ENCODE data around the gene NUMBL. TPM values are rescaled to one million over a fixed set of nuclear protein-coding genes. Genes with fewer than 3 reads are reported as not detected.

Gene NUMBL
- total RNA-seq, 1 experiment from 2014 or later: 18.4 TPM

DNA sequence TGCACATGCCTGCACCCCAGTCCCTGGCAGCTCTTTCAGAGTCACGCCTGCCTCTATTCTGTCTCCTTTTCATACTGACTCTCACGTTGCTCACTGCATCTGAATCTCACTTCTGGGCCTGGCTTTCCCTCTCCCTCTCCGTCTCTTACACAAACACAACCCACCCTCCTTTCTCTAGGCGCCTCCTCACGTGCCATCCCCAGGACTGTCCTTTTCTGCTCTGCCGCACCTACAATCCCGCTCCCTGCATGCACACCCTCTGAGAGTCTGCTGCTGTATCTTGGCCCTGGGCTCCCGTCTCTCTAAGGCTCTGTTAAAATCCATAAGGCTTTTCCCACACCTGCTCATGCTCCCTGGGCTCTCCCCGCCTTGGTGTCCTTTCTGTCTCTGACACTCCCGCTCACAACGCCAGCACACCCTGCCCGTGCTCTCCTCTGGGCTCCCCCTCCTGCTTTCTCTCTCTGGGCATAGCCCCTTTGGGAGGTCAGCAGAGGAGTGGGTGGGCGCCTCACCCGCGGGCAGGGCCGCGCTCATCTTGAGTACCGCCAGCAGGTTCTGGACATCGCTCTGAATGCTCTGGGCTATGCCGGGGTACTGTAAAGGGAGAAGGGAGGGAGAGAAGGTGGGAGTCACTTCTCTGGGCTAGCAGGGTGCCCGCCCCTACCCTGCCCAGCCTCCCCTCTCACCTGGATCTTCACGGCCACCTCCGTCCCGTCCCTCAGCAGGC is 12.7 kb upstream of the NUMBL start:
- Mint-ChIP-seq H3K27me3 (ENCODE audit: insufficient read depth, unreplicated experiment) (no peaks in the 10 kb centered on the region), H3K4me1 (ENCODE audit: insufficient read depth, unreplicated experiment) (peaks cover 3% of the 10 kb centered on the region), H3K9me3 (ENCODE audit: unreplicated experiment) (no peaks in the 10 kb centered on the region), H3K27ac (ENCODE audit: low read depth, unreplicated experiment) (no peak overlapping the region), H3K4me3 (ENCODE audit: unreplicated experiment) (no peak overlapping the region), H3K36me3 (ENCODE audit: insufficient read depth, unreplicated experiment) (peaks cover 78% of the 10 kb centered on the region)
- no peak for DNase-seq (ENCODE audit: unreplicated experiment)
- BruUV-seq (replicated peaks): no TSS peak
- ChIA-PET POLR2A (interaction anchor here (0.8 to 1.2 kb wide), 4 partner anchors 12 to 14 kb away, joined by 3 to 5 read pairs (median 4); partner anchors contain the start of genes COQ8B, ITPKC and NUMBL), CTCF (no interaction called here)
- intact Hi-C loops (cut with micrococcal nuclease): no loop called here
- TF ChIP-seq CTCF (IDR thresholded peaks at IDR 0.05; ENCODE audit: unreplicated experiment): no peak

- H3K27ac Mint-ChIP-seq (ENCODE audit: low read depth, unreplicated experiment): no peak overlapping the region
- CTCF ChIA-PET: no interaction called here
- H3K36me3 Mint-ChIP-seq (ENCODE audit: insufficient read depth, unreplicated experiment): peaks cover 70% of the 10 kb centered on the region
- no TSS peak for BruUV-seq (replicated peaks)
- intact Hi-C loops (cut with micrococcal nuclease): no loop called here
- TF ChIP-seq CTCF (IDR thresholded peaks at IDR 0.05; ENCODE audit: unreplicated experiment): no peak
- POLR2A ChIA-PET: interaction anchor here (0.5 to 0.9 kb wide), 4 partner anchors 12 to 1164 kb away, joined by 3 to 4 read pairs (median 3); partner anchors contain the start of genes COQ8B, ITPKC and NUMBL
- H3K27me3 Mint-ChIP-seq (ENCODE audit: insufficient read depth, unreplicated experiment): no peaks in the 10 kb centered on the region
- no peaks in the 10 kb centered on the region for H3K9me3 Mint-ChIP-seq (ENCODE audit: unreplicated experiment)
- peaks cover 3% of the 10 kb centered on the region for H3K4me1 Mint-ChIP-seq (ENCODE audit: insufficient read depth, unreplicated experiment)
- no peak overlapping the region for H3K4me3 Mint-ChIP-seq (ENCODE audit: unreplicated experiment)
- no peak for DNase-seq (ENCODE audit: unreplicated experiment)
These were observed 12.0 kb upstream of the NUMBL start for GRCh38 chr19:40702337-40703012.

DNA sequence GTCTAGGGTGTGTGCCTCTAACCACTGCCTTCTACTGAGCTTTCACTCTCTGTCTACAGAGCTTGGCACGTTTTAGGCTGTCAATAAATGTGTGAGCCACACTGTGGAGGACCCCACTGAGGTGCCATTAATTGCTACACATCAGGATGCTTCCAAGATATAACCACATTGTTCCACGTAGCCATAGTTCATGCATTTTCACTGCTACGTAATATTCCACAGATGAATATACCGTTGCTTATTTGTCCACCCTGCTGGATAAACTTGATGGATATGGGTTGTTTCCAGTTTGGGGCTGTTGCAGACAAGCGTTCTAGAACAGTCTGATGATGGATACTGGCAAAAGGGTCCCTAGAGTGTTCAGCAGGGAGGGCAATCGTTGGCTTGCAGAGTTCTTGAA is 11.3 kb upstream of the NUMBL start:
- no peak overlapping the region for H3K4me3 Mint-ChIP-seq (ENCODE audit: unreplicated experiment)
- H3K9me3 Mint-ChIP-seq (ENCODE audit: unreplicated experiment): no peaks in the 10 kb centered on the region
- H3K36me3 Mint-ChIP-seq (ENCODE audit: insufficient read depth, unreplicated experiment): peaks cover 70% of the 10 kb centered on the region
- TF ChIP-seq CTCF (IDR thresholded peaks at IDR 0.05; ENCODE audit: unreplicated experiment): no peak
- CTCF ChIA-PET: interaction anchor here (0.6 to 1.0 kb wide), 2 partner anchors 18 to 38 kb away, joined by 3 to 4 read pairs; no protein-coding TSS in a partner anchor
- POLR2A ChIA-PET: interaction anchor here (0.6 kb wide), 1 partner anchor 1164 kb away, joined by 3 read pairs; no protein-coding TSS in a partner anchor
- no peaks in the 10 kb centered on the region for H3K27me3 Mint-ChIP-seq (ENCODE audit: insufficient read depth, unreplicated experiment)
- H3K27ac Mint-ChIP-seq (ENCODE audit: low read depth, unreplicated experiment): no peak overlapping the region
- intact Hi-C loops (cut with micrococcal nuclease): no loop called here
- H3K4me1 Mint-ChIP-seq (ENCODE audit: insufficient read depth, unreplicated experiment): peaks cover 3% of the 10 kb centered on the region
- BruUV-seq (replicated peaks): no TSS peak
- DNase-seq (ENCODE audit: unreplicated experiment): no peak

DNA sequence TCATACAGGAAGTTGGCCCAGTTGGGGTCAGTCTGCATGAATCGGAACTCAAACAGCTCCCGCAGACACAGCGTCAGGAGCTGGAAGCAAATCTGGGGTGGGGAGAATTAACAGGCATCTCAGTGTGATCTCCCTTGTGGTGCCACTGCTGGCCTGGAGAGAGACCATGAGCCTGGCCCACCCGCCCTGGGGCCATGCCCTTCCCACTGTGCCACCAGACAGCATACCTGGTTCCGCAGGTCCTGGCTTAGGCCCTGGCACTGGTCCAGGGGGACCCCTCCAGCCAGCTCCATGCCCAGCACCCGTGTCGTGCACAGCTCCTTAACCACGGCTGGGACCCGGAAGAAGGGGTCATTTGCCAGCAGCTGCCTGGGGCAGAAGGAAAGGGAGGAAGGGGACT is 9.6 kb upstream of the NUMBL start:
- Mint-ChIP-seq H3K9me3 (ENCODE audit: unreplicated experiment) (no peaks in the 10 kb centered on the region), H3K4me3 (ENCODE audit: unreplicated experiment) (no peak overlapping the region), H3K27me3 (ENCODE audit: insufficient read depth, unreplicated experiment) (no peaks in the 10 kb centered on the region), H3K36me3 (ENCODE audit: insufficient read depth, unreplicated experiment) (peaks cover 58% of the 10 kb centered on the region), H3K4me1 (ENCODE audit: insufficient read depth, unreplicated experiment) (peaks cover 3% of the 10 kb centered on the region), H3K27ac (ENCODE audit: low read depth, unreplicated experiment) (no peak overlapping the region)
- BruUV-seq (replicated peaks): no TSS peak
- TF ChIP-seq CTCF (IDR thresholded peaks at IDR 0.05; ENCODE audit: unreplicated experiment): no peak
- CTCF ChIA-PET: interaction anchor here (0.6 kb wide), 1 partner anchor 561 kb away, joined by 3 read pairs; no protein-coding TSS in a partner anchor
- POLR2A ChIA-PET: interaction anchor here (0.9 to 1.2 kb wide), 5 partner anchors 9 to 50 kb away, joined by 3 to 4 read pairs (median 3); partner anchors contain the start of genes ACTMAP, COQ8B and ITPKC
- intact Hi-C loops (cut with micrococcal nuclease): no loop called here
- no peak for DNase-seq (ENCODE audit: unreplicated experiment)
